ENCODE measurements around the gene RMI1.
A peak's percentile ranks its signal among the peaks of the same experiment; 100 is the strongest.

The RMI1 gene

GRCh38 chr9:83975300-83975699, 5.3 kb upstream of the RMI1 start:
- Histone ChIP-seq H3K4me2 (ENCODE audit: low read length) (no peak overlapping the region), H3K27me3 (ENCODE audit: low read depth, low read length) (no peaks in the 10 kb centered on the region), H2AFZ (ENCODE audit: low read depth, low read length) (no peak overlapping the region), H3K4me3 (ENCODE audit: low read length) (no peak overlapping the region), H4K20me1 (ENCODE audit: insufficient read depth, low read length) (peaks cover 89% of the 10 kb centered on the region), H3K9me3 (ENCODE audit: insufficient read depth, low read length) (no peaks in the 10 kb centered on the region), H3K79me2 (ENCODE audit: low read length) (peaks cover 100% of the 10 kb centered on the region), H3K9ac (ENCODE audit: low read length) (no peak overlapping the region), H3K36me3 (replicated peaks; ENCODE audit: low read depth, low read length) (peaks cover 92% of the 10 kb centered on the region), H3K27ac (ENCODE audit: low read length) (no peak overlapping the region), H3K4me1 (ENCODE audit: low read length) (peaks cover 61% of the 10 kb centered on the region)
- TF ChIP-seq EZH2phosphoT487 (IDR thresholded peaks at IDR 0.05; ENCODE audit: low read depth) (no peak), CTCF (IDR thresholded peaks at IDR 0.05; ENCODE audit: low read depth, low read length) (no peak)

GRCh38 chr9:83976372-83976771, 4.2 kb upstream of the RMI1 start:
- Histone ChIP-seq H4K20me1 (ENCODE audit: insufficient read depth, low read length) (peaks cover 80% of the 10 kb centered on the region), H3K9ac (ENCODE audit: low read length) (no peak overlapping the region), H3K4me2 (ENCODE audit: low read length) (no peak overlapping the region), H3K27ac (ENCODE audit: low read length) (0 out of 2 replicates have a peak overlapping the region, but pooled peaks have one; percentile 0), H3K4me1 (ENCODE audit: low read length) (peaks cover 61% of the 10 kb centered on the region), H3K79me2 (ENCODE audit: low read length) (peaks cover 98% of the 10 kb centered on the region), H3K27me3 (ENCODE audit: low read depth, low read length) (no peaks in the 10 kb centered on the region), H3K9me3 (ENCODE audit: insufficient read depth, low read length) (no peaks in the 10 kb centered on the region), H3K4me3 (ENCODE audit: low read length) (no peak overlapping the region), H2AFZ (ENCODE audit: low read depth, low read length) (no peak overlapping the region), H3K36me3 (replicated peaks; ENCODE audit: low read depth, low read length) (peaks cover 81% of the 10 kb centered on the region)
- no peak for TF ChIP-seq EZH2phosphoT487 (IDR thresholded peaks at IDR 0.05; ENCODE audit: low read depth)
- TF ChIP-seq CTCF (IDR thresholded peaks at IDR 0.05; ENCODE audit: low read depth, low read length): no peak

- peaks cover 98% of the 10 kb centered on the region for H3K79me2 ChIP-seq (ENCODE audit: low read length)
- H4K20me1 ChIP-seq (ENCODE audit: insufficient read depth, low read length): peaks cover 74% of the 10 kb centered on the region
- H3K4me1 ChIP-seq (ENCODE audit: low read length): peaks cover 62% of the 10 kb centered on the region
- no peak for TF ChIP-seq EZH2phosphoT487 (IDR thresholded peaks at IDR 0.05; ENCODE audit: low read depth)
- TF ChIP-seq CTCF (IDR thresholded peaks at IDR 0.05; ENCODE audit: low read depth, low read length): no peak
- H3K27me3 ChIP-seq (ENCODE audit: low read depth, low read length): no peaks in the 10 kb centered on the region
- H2AFZ ChIP-seq (ENCODE audit: low read depth, low read length): no peak overlapping the region
- peaks cover 74% of the 10 kb centered on the region for H3K36me3 ChIP-seq (replicated peaks; ENCODE audit: low read depth, low read length)
- no peaks in the 10 kb centered on the region for H3K9me3 ChIP-seq (ENCODE audit: insufficient read depth, low read length)
- peak overlapping the region; percentile 89 for H3K4me3 ChIP-seq (ENCODE audit: low read length)
- H3K27ac ChIP-seq (ENCODE audit: low read length): no peak overlapping the region
- H3K4me2 ChIP-seq (ENCODE audit: low read length): peak overlapping the region; percentile 82
- peak overlapping the region; percentile 100; the same call in 1 of the 2 replicates for H3K9ac ChIP-seq (ENCODE audit: low read length)
Observed at GRCh38 chr9:83977196-83977595, 3.4 kb upstream of the RMI1 start.

GRCh38 chr9:83978992-83979811, 1.4 kb upstream of the RMI1 start:
- Histone ChIP-seq H4K20me1 (ENCODE audit: insufficient read depth, low read length) (peaks cover 68% of the 10 kb centered on the region), H3K4me3 (ENCODE audit: low read length) (peak overlapping the region; percentile 89), H3K4me2 (ENCODE audit: low read length) (peak overlapping the region; percentile 82), H3K27me3 (ENCODE audit: low read depth, low read length) (no peaks in the 10 kb centered on the region), H3K4me1 (ENCODE audit: low read length) (peaks cover 54% of the 10 kb centered on the region), H3K9ac (ENCODE audit: low read length) (peak overlapping the region; percentile 100), H3K27ac (ENCODE audit: low read length) (peak overlapping the region; percentile 95), H2AFZ (ENCODE audit: low read depth, low read length) (no peak overlapping the region), H3K79me2 (ENCODE audit: low read length) (peaks cover 98% of the 10 kb centered on the region), H3K9me3 (ENCODE audit: insufficient read depth, low read length) (no peaks in the 10 kb centered on the region), H3K36me3 (replicated peaks; ENCODE audit: low read depth, low read length) (peaks cover 59% of the 10 kb centered on the region)
- TF ChIP-seq CTCF (IDR thresholded peaks at IDR 0.05; ENCODE audit: low read depth, low read length) (no peak), EZH2phosphoT487 (IDR thresholded peaks at IDR 0.05; ENCODE audit: low read depth) (no peak)
